Lower leg skin (tissue), 3 donors: ENCODE data around the gene DIO3.

Source experiments
- POLR2A ChIP-seq, 2 donors: fragments of 450-650 bp; IDR thresholded peaks; one replicate each; pipeline ENCODE4 v1.6.1; 2016 to 2017; ENCODE audit warnings: antibody characterized with exemption in 2 of 2, mild to moderate bottlenecking in 1 of 2, moderate library complexity in 1 of 2
- TF ChIP-seq, protein P1 (sequence below), 3 donors: fragments of 450-650 bp; IDR thresholded peaks; one replicate each; pipeline ENCODE4 v1.5.1; 2016; ENCODE audit warnings: antibody characterized with exemption in 3 of 3, mild to moderate bottlenecking in 3 of 3, moderate library complexity in 2 of 3

GRCh38 chr14:101573289-101573688 is 12.0 kb downstream of the DIO3 start:
- TF ChIP-seq, protein P1, sequence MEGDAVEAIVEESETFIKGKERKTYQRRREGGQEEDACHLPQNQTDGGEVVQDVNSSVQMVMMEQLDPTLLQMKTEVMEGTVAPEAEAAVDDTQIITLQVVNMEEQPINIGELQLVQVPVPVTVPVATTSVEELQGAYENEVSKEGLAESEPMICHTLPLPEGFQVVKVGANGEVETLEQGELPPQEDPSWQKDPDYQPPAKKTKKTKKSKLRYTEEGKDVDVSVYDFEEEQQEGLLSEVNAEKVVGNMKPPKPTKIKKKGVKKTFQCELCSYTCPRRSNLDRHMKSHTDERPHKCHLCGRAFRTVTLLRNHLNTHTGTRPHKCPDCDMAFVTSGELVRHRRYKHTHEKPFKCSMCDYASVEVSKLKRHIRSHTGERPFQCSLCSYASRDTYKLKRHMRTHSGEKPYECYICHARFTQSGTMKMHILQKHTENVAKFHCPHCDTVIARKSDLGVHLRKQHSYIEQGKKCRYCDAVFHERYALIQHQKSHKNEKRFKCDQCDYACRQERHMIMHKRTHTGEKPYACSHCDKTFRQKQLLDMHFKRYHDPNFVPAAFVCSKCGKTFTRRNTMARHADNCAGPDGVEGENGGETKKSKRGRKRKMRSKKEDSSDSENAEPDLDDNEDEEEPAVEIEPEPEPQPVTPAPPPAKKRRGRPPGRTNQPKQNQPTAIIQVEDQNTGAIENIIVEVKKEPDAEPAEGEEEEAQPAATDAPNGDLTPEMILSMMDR (IDR thresholded peaks at IDR 0.05): no peak
- TF ChIP-seq POLR2A (IDR thresholded peaks at IDR 0.05): no peak
